Transverse colon (tissue), 4 donors: ENCODE data around the gene COA6.

Experiments
- EP300 ChIP-seq: sonication (generic); formaldehyde crosslinking; IDR thresholded peaks from one replicate; pipeline ENCODE4 v1.6.1; 2017; ENCODE audit warnings: antibody characterized with exemption, low read depth
- POLR2A ChIP-seq: fragments of 450-650 bp; IDR thresholded peaks from one replicate; pipeline ENCODE4 v1.6.1; 2016; ENCODE audit warnings: antibody characterized with exemption, mild to moderate bottlenecking, moderate library complexity
- POLR2AphosphoS5 ChIP-seq, 3 donors: sonication (generic); formaldehyde crosslinking; IDR thresholded peaks; one replicate each; pipeline ENCODE4 v1.6.1; 2016; ENCODE audit warnings: antibody characterized with exemption in 3 of 3
- TF ChIP-seq, protein P1 (sequence below), 5 experiments: fragments of 200-600 bp in 3 of 5; fragments of 450-650 bp in 2 of 5; sonication (generic) in 3 of 5; IDR thresholded peaks; 1 replicate in 2 of 5; 2 replicates in 3 of 5; pipeline ENCODE4 v1.5.1; 2016 to 2017; ENCODE audit warnings: antibody characterized with exemption in 5 of 5, inconsistent platforms in 3 of 5, mild to moderate bottlenecking in 2 of 5, moderate library complexity in 1 of 5

GRCh38 chr1:234393190-234393589 lies 19.9 kb downstream of the COA6 start:
- no peak for TF ChIP-seq POLR2A
- no peak for TF ChIP-seq POLR2AphosphoS5 (IDR thresholded peaks at IDR 0.05)
- TF ChIP-seq, protein P1, sequence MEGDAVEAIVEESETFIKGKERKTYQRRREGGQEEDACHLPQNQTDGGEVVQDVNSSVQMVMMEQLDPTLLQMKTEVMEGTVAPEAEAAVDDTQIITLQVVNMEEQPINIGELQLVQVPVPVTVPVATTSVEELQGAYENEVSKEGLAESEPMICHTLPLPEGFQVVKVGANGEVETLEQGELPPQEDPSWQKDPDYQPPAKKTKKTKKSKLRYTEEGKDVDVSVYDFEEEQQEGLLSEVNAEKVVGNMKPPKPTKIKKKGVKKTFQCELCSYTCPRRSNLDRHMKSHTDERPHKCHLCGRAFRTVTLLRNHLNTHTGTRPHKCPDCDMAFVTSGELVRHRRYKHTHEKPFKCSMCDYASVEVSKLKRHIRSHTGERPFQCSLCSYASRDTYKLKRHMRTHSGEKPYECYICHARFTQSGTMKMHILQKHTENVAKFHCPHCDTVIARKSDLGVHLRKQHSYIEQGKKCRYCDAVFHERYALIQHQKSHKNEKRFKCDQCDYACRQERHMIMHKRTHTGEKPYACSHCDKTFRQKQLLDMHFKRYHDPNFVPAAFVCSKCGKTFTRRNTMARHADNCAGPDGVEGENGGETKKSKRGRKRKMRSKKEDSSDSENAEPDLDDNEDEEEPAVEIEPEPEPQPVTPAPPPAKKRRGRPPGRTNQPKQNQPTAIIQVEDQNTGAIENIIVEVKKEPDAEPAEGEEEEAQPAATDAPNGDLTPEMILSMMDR (IDR thresholded peaks at IDR 0.05) = no peak
- TF ChIP-seq EP300 = no peak
